LNCAP (cell line): ENCODE data around the gene ADSS1.

Experiments used
- TF ChIP-seq, protein P1 (sequence below): fragments of 450-650 bp; IDR thresholded peaks from 2 replicates; pipeline ENCODE4 v1.5.1; 2017; ENCODE audit warnings: mild to moderate bottlenecking

The ADSS1 gene

DNA sequence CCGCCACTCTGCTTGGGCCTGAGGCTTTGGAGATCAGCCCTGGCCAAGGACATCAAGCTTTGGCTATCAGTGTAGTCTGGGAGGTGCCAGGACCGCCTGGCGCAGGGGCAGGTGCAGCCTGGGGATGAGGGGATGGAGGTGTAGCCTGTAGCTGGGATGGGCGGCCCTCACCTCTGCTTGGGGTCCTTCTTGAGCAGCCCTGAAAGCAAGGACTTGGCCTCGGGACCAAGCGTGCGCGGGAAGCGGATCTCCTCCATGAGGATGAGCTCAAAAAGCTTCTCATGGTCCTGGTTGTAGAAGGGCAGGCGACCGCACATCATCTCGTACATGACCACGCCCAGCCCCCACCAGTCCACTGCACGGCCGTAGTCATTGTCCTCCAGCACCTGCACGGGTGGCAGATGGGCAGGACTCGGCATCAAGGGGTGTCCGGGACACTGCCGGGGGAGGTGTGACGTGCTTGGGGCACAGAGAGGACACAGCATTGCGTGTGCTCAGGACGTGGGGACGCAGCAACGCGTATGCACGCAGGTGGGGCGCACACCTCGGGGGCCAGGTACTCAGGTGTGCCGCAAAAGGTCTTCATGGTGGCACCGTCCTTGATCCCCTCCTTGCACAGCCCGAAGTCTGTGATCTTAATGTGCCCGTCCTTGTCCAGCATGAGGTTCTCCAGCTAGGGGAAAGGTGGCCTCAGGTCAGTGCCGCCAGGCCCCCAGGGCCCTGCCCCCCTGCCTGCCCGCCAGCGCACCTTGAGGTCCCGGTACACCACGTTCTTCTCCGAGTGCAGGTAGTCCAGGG lies 48.9 kb downstream of the ADSS1 start:
- TF ChIP-seq, protein P1, sequence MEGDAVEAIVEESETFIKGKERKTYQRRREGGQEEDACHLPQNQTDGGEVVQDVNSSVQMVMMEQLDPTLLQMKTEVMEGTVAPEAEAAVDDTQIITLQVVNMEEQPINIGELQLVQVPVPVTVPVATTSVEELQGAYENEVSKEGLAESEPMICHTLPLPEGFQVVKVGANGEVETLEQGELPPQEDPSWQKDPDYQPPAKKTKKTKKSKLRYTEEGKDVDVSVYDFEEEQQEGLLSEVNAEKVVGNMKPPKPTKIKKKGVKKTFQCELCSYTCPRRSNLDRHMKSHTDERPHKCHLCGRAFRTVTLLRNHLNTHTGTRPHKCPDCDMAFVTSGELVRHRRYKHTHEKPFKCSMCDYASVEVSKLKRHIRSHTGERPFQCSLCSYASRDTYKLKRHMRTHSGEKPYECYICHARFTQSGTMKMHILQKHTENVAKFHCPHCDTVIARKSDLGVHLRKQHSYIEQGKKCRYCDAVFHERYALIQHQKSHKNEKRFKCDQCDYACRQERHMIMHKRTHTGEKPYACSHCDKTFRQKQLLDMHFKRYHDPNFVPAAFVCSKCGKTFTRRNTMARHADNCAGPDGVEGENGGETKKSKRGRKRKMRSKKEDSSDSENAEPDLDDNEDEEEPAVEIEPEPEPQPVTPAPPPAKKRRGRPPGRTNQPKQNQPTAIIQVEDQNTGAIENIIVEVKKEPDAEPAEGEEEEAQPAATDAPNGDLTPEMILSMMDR: no peak

DNA sequence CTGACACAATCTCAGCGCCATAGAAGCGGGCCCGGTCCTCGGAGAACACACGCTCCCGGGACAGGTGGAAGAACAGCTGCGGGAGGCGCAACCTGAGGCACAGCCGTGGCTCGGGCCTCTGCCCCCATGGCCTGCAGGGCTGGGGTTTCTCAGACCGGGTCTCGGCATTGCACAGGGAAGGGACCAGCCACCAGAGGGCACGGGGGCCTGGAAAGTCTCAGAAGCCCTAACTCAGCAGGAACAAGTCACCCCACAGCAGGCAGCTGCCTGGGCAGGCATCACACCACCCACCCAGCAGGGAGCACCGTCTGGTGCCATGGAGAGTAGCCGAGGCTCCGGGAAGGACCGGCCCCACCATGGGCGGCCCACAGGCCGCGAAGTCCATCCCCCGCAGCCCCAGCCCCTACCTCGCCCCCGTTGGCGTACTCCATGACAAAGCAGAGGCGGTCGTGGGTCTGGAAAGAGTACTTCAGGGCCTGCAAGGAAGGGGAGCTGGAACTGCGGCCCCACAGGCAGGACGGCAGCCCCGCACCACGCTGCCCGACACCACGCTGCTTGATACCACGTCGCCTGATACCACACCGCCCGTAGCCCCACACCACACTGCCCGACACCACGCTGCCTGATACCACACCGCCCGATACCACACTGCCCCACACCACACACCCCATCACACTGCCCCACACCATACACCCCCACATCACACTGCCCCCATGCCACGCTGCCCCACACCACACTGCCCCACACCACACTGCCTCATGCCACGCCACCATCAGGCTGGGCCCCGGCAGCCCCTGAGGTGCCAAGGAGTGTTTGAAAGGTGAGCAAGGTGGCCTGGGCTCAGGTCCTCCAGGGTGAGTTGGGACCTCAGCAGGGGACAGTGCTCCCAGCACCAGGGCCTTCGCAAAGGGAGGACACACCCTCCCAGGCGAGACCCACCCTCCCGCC lies 49.8 kb downstream of the ADSS1 start:
- TF ChIP-seq, protein P1: no peak

DNA sequence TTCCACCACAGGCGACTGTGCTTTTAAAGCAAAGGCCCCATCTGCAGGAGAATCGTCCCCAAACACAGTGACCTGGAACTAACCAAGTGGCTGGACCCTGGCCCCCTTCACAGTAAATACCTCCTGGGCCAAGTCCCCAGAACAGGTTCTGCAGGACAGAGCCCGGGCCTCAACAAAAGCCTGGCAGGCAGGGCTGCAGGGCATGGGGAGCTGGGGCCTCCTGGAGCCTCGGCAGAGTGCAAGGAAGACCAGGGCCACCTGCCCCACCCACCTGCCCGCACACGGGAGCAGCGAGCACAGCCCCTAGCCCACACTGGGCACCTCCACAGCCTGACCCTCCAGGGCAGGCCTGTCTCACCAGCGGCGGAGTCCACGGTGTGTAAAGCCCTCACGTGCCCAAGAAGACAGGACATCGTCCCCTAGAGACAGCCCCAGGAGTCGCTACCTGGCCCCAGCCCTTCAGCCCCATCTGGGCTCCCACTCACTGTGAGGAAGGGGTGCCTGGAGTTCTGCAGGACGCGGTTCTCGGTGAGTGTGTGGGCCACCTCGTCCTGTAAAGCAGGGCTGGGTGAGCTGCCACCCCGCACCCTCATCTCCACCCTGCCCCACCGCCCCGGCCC lies 50.5 kb downstream of the ADSS1 start:
- TF ChIP-seq, protein P1: no peak

DNA sequence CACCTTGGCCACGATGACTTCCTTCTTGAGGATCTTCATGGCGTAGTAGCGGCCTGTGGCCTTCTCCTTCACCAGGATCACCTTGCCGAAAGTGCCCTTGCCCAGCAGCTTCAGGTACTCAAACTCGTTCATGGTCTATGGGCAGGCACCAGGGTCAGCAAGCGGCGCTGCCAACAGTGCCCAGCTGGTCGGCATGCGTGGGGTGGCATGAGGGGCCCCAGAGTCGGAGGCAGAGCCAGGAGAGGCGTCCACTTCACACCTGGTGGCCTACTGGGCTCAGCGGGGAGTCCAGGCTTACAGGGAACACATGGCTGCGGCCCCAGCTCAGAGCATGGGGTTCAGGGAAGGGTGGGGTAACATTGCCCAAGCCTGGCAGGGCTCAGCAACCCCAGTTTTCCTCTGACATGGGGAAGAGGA lies 51.1 kb downstream of the ADSS1 start:
- TF ChIP-seq, protein P1: no peak

DNA sequence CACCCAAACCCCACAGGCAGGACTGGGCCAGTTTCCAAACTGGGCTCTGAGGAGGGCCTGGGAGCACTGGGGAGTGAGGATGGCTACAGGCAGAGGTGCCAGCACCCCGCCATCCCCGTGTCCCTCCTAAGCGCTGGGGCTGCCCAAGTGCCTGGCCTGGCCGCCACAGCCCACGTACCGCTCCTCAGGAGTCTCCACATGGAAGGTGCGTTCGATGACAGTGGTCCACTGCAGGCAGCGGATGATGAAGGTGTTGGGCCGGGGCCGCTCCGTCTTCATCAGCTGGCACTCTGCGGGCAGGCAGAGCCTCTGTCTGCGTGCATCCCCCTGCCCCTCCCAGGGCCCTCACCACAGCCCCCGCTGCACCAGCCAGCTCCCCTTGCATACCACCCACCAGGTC lies 52.5 kb downstream of the ADSS1 start:
- TF ChIP-seq, protein P1: no peak

DNA sequence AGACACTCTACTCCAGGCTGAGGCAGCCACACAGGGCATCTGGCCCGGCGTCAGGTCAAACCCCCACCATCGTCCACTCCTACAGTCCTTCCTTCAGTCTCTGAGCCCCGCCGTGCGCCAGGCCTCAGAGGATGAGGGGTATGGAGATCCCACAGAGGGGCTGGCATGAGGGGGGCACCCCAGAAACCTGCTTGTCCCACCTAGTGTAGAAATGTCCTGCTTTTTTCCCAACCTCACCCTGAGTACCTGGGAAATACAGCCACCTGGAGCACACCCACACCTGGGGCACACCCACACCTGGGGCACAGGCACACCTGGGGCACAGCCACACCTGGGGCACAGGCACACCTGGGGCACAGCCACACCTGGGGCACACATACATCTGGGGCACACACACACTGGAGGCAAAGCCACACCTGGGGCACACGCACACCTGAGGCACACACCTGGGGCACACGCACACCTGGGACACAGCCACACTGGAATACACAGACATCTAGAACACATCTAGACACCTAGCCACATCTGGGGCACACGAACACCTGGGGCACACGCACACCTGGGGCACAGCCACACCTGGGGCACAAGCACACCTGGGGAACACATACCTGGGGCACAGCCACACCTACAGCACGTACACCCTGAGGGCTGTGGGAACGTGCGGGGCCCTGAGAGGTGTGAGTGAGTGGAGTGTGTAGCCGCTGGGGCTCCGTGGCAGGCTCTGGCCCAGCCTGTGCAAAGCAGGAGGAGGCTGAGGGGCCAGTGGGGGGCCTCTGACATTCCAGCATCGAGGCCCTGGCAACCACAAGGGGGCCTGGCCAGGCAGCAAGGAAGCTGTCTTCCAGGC lies 53.2 kb downstream of the ADSS1 start:
- TF ChIP-seq, protein P1: no peak
